ENCODE measurements around the gene RAB4B. TPM values are rescaled to one million over a fixed set of nuclear protein-coding genes. Genes with fewer than 3 reads are reported as not detected.

RAB4B gene
- total RNA-seq, 1 experiment from 2014 or later: 10.1 TPM

- H3K27ac Mint-ChIP-seq (ENCODE audit: low read depth, unreplicated experiment): peak overlapping the region; percentile 46
- no TSS peak for BruUV-seq (replicated peaks)
- no peaks in the 10 kb centered on the region for H3K27me3 Mint-ChIP-seq (ENCODE audit: insufficient read depth, unreplicated experiment)
Measured at GRCh38 chr19:40754611-40755247, 23.3 kb upstream of the RAB4B start.

GRCh38 chr19:40755248-40755624 lies 22.8 kb upstream of the RAB4B start:
- ChIA-PET POLR2A (interaction anchor here (1.0 to 6.7 kb wide), 2 partner anchors 39 to 44 kb away, joined by 3 to 57 read pairs; partner anchors contain the start of genes COQ8B, EGLN2 and ITPKC), CTCF (interaction anchor here (0.6 to 2.3 kb wide), 3 partner anchors 25 to 94 kb away, joined by 4 to 5 read pairs (median 5); no protein-coding TSS in a partner anchor)
- TF ChIP-seq, protein P1, sequence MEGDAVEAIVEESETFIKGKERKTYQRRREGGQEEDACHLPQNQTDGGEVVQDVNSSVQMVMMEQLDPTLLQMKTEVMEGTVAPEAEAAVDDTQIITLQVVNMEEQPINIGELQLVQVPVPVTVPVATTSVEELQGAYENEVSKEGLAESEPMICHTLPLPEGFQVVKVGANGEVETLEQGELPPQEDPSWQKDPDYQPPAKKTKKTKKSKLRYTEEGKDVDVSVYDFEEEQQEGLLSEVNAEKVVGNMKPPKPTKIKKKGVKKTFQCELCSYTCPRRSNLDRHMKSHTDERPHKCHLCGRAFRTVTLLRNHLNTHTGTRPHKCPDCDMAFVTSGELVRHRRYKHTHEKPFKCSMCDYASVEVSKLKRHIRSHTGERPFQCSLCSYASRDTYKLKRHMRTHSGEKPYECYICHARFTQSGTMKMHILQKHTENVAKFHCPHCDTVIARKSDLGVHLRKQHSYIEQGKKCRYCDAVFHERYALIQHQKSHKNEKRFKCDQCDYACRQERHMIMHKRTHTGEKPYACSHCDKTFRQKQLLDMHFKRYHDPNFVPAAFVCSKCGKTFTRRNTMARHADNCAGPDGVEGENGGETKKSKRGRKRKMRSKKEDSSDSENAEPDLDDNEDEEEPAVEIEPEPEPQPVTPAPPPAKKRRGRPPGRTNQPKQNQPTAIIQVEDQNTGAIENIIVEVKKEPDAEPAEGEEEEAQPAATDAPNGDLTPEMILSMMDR (IDR thresholded peaks at IDR 0.05; ENCODE audit: unreplicated experiment): no peak
- peaks cover 28% of the 10 kb centered on the region for H3K4me1 Mint-ChIP-seq (ENCODE audit: insufficient read depth, unreplicated experiment)
- DNase-seq (ENCODE audit: unreplicated experiment): no peak
- intact Hi-C loops (cut with micrococcal nuclease): no loop called here
- H3K27me3 Mint-ChIP-seq (ENCODE audit: insufficient read depth, unreplicated experiment): no peaks in the 10 kb centered on the region
- peaks cover 83% of the 10 kb centered on the region for H3K36me3 Mint-ChIP-seq (ENCODE audit: insufficient read depth, unreplicated experiment)
- H3K9me3 Mint-ChIP-seq (ENCODE audit: unreplicated experiment): no peaks in the 10 kb centered on the region
- no peak overlapping the region for H3K4me3 Mint-ChIP-seq (ENCODE audit: unreplicated experiment)
- BruUV-seq (replicated peaks): no TSS peak
- no peak overlapping the region for H3K27ac Mint-ChIP-seq (ENCODE audit: low read depth, unreplicated experiment)

More at GRCh38 chr19:40754611-40755247, 23.3 kb upstream of the RAB4B start:
- TF ChIP-seq, protein P1 (IDR thresholded peaks at IDR 0.05; ENCODE audit: unreplicated experiment): no peak
- intact Hi-C loops (cut with micrococcal nuclease): no loop called here
- Mint-ChIP-seq H3K9me3 (ENCODE audit: unreplicated experiment) (no peaks in the 10 kb centered on the region), H3K36me3 (ENCODE audit: insufficient read depth, unreplicated experiment) (peaks cover 78% of the 10 kb centered on the region), H3K4me3 (ENCODE audit: unreplicated experiment) (peak overlapping the region; percentile 51), H3K4me1 (ENCODE audit: insufficient read depth, unreplicated experiment) (peaks cover 33% of the 10 kb centered on the region)
- ChIA-PET POLR2A (interaction anchor here (0.9 to 6.7 kb wide), 4 partner anchors 23 to 44 kb away, joined by 3 to 57 read pairs (median 18); partner anchors contain the start of genes COQ8B, EGLN2, ITPKC and RAB4B), CTCF (interaction anchor here (0.6 to 2.3 kb wide), 3 partner anchors 24 to 94 kb away, joined by 4 to 5 read pairs (median 5); no protein-coding TSS in a partner anchor)
- no peak for DNase-seq (ENCODE audit: unreplicated experiment)

GRCh38 chr19:40755791-40756190 lies 22.3 kb upstream of the RAB4B start:
- CTCF ChIA-PET: interaction anchor here (0.6 to 2.3 kb wide), 3 partner anchors 51 to 95 kb away, joined by 3 to 5 read pairs (median 3); no protein-coding TSS in a partner anchor
- Mint-ChIP-seq H3K27ac (ENCODE audit: low read depth, unreplicated experiment) (no peak overlapping the region), H3K4me1 (ENCODE audit: insufficient read depth, unreplicated experiment) (peaks cover 27% of the 10 kb centered on the region), H3K4me3 (ENCODE audit: unreplicated experiment) (peak overlapping the region; percentile 36), H3K36me3 (ENCODE audit: insufficient read depth, unreplicated experiment) (peaks cover 89% of the 10 kb centered on the region), H3K9me3 (ENCODE audit: unreplicated experiment) (no peaks in the 10 kb centered on the region), H3K27me3 (ENCODE audit: insufficient read depth, unreplicated experiment) (no peaks in the 10 kb centered on the region)
- intact Hi-C loops (cut with micrococcal nuclease): no loop called here
- TF ChIP-seq, protein P1 (IDR thresholded peaks at IDR 0.05; ENCODE audit: unreplicated experiment): no peak
- DNase-seq (ENCODE audit: unreplicated experiment): no peak
- BruUV-seq (replicated peaks): no TSS peak
- POLR2A ChIA-PET: interaction anchor here (1.0 kb wide), 1 partner anchor 39 kb away, joined by 3 read pairs; the partner anchor contains the start of genes COQ8B and ITPKC

DNA sequence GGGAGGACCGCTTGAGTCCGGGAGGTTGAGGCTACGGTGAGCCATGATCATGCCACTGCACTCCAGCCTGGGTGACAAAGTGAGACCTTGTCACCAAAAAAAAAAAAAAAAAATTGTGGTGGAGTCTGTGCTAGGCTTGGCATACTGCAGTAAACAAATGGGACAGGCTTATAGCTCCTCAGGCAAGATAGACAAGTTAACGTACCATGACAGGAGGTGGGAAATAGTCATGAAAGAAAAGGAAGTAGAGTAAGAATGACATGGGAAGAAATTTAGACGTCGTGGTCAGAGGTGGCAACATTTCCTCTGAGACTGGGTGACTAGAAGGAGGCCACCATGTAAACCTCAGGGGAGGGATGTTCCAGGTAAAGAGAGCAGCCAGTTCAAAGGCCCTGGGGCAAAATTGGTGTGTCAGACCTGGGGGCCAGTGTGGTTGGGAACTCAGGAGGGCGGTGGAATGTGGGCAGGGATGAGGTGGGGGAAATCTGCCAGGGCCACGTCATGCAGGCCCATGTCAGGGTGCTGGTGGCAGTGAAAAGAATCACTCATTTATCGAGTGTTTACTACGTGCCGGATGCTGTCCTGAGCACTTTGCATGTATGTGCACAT lies 21.4 kb upstream of the RAB4B start:
- BruUV-seq (replicated peaks): no TSS peak
- CTCF ChIA-PET: interaction anchor here (0.6 to 2.3 kb wide), 2 partner anchors 78 to 95 kb away, joined by 3 to 5 read pairs; no protein-coding TSS in a partner anchor
- DNase-seq (ENCODE audit: unreplicated experiment): no peak
- peaks cover 27% of the 10 kb centered on the region for H3K4me1 Mint-ChIP-seq (ENCODE audit: insufficient read depth, unreplicated experiment)
- H3K4me3 Mint-ChIP-seq (ENCODE audit: unreplicated experiment): peak overlapping the region; percentile 11
- H3K9me3 Mint-ChIP-seq (ENCODE audit: unreplicated experiment): no peaks in the 10 kb centered on the region
- peaks cover 97% of the 10 kb centered on the region for H3K36me3 Mint-ChIP-seq (ENCODE audit: insufficient read depth, unreplicated experiment)
- no peak overlapping the region for H3K27ac Mint-ChIP-seq (ENCODE audit: low read depth, unreplicated experiment)
- TF ChIP-seq, protein P1 (IDR thresholded peaks at IDR 0.05; ENCODE audit: unreplicated experiment): no peak
- POLR2A ChIA-PET: interaction anchor here (0.5 to 0.6 kb wide), 2 partner anchors 22 to 37 kb away, joined by 3 read pairs; no protein-coding TSS in a partner anchor
- no peaks in the 10 kb centered on the region for H3K27me3 Mint-ChIP-seq (ENCODE audit: insufficient read depth, unreplicated experiment)
- intact Hi-C loops (cut with micrococcal nuclease): no loop called here

All from MCF 10A (cell line).